GM18868 (cell line): ENCODE data around the gene RNF151.
"Not testable (repeated sequence)": the region's sequence is repeated elsewhere in the genome, so short reads cannot be mapped to it uniquely, and the experiment has no call there.

Experiments used
- ATAC-seq: cut with Tn5 transposase; IDR thresholded peaks from one replicate; pipeline ENCODE4 v1.9.1; 2021; ENCODE audit warnings: mild to moderate bottlenecking, moderate library complexity; ENCODE audit not compliant: unreplicated experiment

RNF151 gene

GRCh38 chr16:1938910-1939309 lies 27.7 kb upstream of the RNF151 start:
- ATAC-seq = no peak

- not testable (repeated sequence) for ATAC-seq
Observed at GRCh38 chr16:1939833-1940232, 26.8 kb upstream of the RNF151 start.

GRCh38 chr16:1940273-1941161 lies 26.1 kb upstream of the RNF151 start:
- no peak for ATAC-seq

GRCh38 chr16:1941162-1942046 lies 25.3 kb upstream of the RNF151 start:
- no peak for ATAC-seq

- no peak for ATAC-seq
Observed at GRCh38 chr16:1942047-1942809, 24.4 kb upstream of the RNF151 start.

- ATAC-seq = peak; percentile 94
Observed at GRCh38 chr16:1942810-1943726, 23.6 kb upstream of the RNF151 start, which contains the start of gene MSRB1. MSRB1 (minus strand) TSS chr16:1943199; CDS start chr16:1943156, 43 bp downstream.

GRCh38 chr16:1944612-1945199 lies 21.9 kb upstream of the RNF151 start:
- no peak for ATAC-seq

- no peak for ATAC-seq
Observed at GRCh38 chr16:1945559-1946391, 20.9 kb upstream of the RNF151 start.

GRCh38 chr16:1946495-1947368 lies 19.9 kb upstream of the RNF151 start:
- no peak for ATAC-seq

- no peak for ATAC-seq
Observed at GRCh38 chr16:1947369-1947670, 19.3 kb upstream of the RNF151 start.

- ATAC-seq = no peak
Observed at GRCh38 chr16:1949507-1949906, 17.1 kb upstream of the RNF151 start.

GRCh38 chr16:1950047-1950446 lies 16.6 kb upstream of the RNF151 start:
- no peak for ATAC-seq

GRCh38 chr16:1950559-1950958 lies 16.1 kb upstream of the RNF151 start:
- no peak for ATAC-seq

- ATAC-seq = no peak
Observed at GRCh38 chr16:1953734-1954133, 12.9 kb upstream of the RNF151 start.

GRCh38 chr16:1957434-1958142 lies 9.1 kb upstream of the RNF151 start:
- ATAC-seq = not testable (repeated sequence)

GRCh38 chr16:1958143-1958491 lies 8.5 kb upstream of the RNF151 start:
- ATAC-seq = not testable (repeated sequence)

- ATAC-seq = no peak
Observed at GRCh38 chr16:1958715-1959268, 7.9 kb upstream of the RNF151 start.
